NT2/D1 (cell line): ENCODE data around the gene COX4I1.

Experiments used
- SUZ12 ChIP-seq: IDR thresholded peaks from 2 replicates; pipeline ENCODE4 v1.6.1; 2011; ENCODE audit not compliant: insufficient read length, insufficient read depth; ENCODE audit errors: extremely low read depth
- YY1 ChIP-seq: IDR thresholded peaks from 2 replicates; pipeline ENCODE4 v1.6.1; 2011; ENCODE audit not compliant: insufficient read length, insufficient read depth
- ZNF274 ChIP-seq: IDR thresholded peaks from 2 replicates; pipeline ENCODE4 v1.6.1; 2011; ENCODE audit warnings: mild to moderate bottlenecking, low read depth, low read length

DNA sequence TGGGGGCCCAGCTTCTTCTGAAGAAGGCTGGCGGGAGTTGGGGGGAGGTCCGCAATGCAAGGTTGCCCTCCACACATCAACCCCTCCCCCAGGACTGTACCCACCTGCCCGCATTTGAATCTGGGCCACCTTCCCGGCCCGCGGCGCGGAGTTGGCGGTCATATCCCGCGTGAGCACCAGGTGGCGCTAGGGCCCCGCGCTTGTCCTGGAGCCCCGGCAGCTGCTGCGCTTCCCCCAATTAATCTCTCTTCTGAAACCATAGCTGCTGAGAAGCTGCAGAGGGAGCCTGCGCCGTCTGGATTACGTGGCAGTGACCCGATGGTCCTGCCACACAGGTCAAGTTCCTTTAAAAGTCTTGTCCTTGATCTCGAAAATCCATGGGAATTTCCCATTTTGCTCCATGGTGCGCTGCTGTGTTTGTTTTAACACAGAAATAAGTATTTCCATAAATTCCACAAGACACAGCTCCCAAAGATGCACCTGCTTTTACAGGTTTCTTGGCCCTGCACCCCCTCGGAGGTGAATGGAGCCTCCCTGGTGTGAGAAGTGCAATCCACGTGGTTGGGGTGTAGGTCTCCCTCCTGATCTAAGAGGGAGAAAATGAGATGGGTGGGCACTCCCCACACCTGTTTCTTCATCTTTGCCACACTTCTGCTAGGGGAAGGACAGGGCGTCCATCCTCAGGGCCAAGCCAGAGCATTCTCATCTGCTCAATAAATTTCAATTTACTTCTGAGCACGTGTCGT lies 22.1 kb downstream of the COX4I1 start:
- TF ChIP-seq YY1, result no peak
- TF ChIP-seq ZNF274, result no peak
- TF ChIP-seq SUZ12, result no peak
